ENCODE data around the gene ZNF511. TPM values are rescaled to one million over a fixed set of nuclear protein-coding genes. Genes with fewer than 3 reads are reported as not detected.

The ZNF511 gene
- total RNA-seq, 1 experiment from 2014 or later = 49.0 TPM

DNA sequence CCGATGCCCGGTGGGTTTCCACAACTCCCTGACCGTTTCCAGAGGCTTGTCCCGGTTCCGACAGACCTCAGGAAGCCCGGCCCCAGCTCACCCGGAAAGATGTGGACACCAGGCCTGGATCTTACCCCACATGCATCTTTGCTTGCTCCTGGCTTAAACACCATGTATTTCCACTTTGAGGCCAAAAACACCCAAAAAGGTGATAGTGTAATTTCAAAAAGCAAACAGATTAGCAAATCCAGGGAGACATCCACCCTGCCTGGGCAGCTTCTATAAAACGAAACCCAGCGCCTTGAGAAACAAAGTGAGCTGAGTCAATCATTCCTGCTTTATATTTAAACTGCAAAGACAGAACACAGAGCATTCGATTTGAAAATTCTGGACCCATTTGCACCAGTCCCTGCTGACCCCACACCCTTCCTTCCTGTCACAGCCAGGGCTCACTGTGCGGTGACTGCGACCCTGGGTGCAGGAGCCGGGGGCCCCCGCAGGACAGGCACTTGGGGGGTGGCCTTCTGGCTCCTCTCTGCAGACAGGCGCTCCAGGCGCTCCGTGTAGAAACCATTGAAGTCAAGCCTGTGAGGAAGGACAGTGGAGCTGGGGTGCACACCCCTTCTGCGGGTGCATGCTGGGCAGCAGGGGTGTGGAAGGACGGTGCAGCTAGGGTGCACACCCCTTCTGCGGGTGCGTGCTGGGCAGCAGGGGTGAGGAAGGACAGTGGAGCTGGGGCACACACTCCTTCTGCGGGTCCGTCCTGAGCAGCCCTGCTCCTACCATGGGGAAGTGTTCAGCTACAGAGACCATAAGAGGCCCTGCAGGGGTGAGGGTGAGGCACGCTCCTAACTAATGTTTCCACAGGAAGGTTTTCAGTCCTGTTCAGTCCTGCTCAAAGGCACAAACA, 29.1 kb upstream of the ZNF511 start:
- H2AFZ ChIP-seq (ENCODE audit: low read depth, low read length, poor library complexity, severe bottlenecking) = no peak overlapping the region
- H3K4me2 ChIP-seq (ENCODE audit: low read length) = no peak overlapping the region
- H3K36me3 ChIP-seq (ENCODE audit: control insufficient read depth in 1 of 2, insufficient read depth in 2 of 2, low read length in 2 of 2) = no peaks in the 10 kb centered on the region
- ATAC-seq (no peak), DNase-seq (ENCODE audit: low read depth, low spot score) (no peak)
- H3K9ac ChIP-seq (ENCODE audit: low read length) = no peak overlapping the region
- no TSS peak for BruUV-seq (replicated peaks)
- RAD21 ChIA-PET (ENCODE audit: low non-redundant PET in 1 of 2, low total read pairs in 2 of 2, uncharacterized antibody in 2 of 2, unreplicated experiment in 2 of 2) = no interaction called here
- H3K4me1 ChIP-seq (ENCODE audit: control insufficient read depth in 1 of 2, insufficient read depth in 2 of 2, low read length in 2 of 2) = no peaks in the 10 kb centered on the region
- H3K27ac ChIP-seq (ENCODE audit: low read depth, low read length) = no peak overlapping the region
- H4K20me1 ChIP-seq (ENCODE audit: insufficient read depth) = no peaks in the 10 kb centered on the region
- no peak overlapping the region for H3K4me3 ChIP-seq (replicated peaks in 1 of 2; ENCODE audit: low read depth in 1 of 2, low read length in 2 of 2)
- TF ChIP-seq POLR2A (IDR thresholded peaks at IDR 0.05; ENCODE audit: borderline replicate concordance, extremely low read depth, insufficient read depth, insufficient read length) (no peak), EZH2 (IDR thresholded peaks at IDR 0.05) (no peak), TCF7L2 (IDR thresholded peaks at IDR 0.05; ENCODE audit: borderline replicate concordance, extremely low read depth, insufficient read depth, insufficient read length) (no peak), CBX3 (IDR thresholded peaks at IDR 0.05; ENCODE audit: low read depth) (no peak), CTCF (IDR thresholded peaks at IDR 0.05 in 2 of 3, conservative IDR thresholded peaks at IDR 0.05 in 1 of 3; ENCODE audit: borderline replicate concordance in 1 of 3, insufficient read depth in 1 of 3, low read depth in 2 of 3, low read length in 2 of 3) (no peak), ZFX (IDR thresholded peaks at IDR 0.05) (no peak)
- TF ChIP-seq, protein P1, sequence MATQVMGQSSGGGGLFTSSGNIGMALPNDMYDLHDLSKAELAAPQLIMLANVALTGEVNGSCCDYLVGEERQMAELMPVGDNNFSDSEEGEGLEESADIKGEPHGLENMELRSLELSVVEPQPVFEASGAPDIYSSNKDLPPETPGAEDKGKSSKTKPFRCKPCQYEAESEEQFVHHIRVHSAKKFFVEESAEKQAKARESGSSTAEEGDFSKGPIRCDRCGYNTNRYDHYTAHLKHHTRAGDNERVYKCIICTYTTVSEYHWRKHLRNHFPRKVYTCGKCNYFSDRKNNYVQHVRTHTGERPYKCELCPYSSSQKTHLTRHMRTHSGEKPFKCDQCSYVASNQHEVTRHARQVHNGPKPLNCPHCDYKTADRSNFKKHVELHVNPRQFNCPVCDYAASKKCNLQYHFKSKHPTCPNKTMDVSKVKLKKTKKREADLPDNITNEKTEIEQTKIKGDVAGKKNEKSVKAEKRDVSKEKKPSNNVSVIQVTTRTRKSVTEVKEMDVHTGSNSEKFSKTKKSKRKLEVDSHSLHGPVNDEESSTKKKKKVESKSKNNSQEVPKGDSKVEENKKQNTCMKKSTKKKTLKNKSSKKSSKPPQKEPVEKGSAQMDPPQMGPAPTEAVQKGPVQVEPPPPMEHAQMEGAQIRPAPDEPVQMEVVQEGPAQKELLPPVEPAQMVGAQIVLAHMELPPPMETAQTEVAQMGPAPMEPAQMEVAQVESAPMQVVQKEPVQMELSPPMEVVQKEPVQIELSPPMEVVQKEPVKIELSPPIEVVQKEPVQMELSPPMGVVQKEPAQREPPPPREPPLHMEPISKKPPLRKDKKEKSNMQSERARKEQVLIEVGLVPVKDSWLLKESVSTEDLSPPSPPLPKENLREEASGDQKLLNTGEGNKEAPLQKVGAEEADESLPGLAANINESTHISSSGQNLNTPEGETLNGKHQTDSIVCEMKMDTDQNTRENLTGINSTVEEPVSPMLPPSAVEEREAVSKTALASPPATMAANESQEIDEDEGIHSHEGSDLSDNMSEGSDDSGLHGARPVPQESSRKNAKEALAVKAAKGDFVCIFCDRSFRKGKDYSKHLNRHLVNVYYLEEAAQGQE (IDR thresholded peaks at IDR 0.05; ENCODE audit: low read depth) = no peak
- H3K9me2 ChIP-seq (ENCODE audit: insufficient read depth) = no peaks in the 10 kb centered on the region
- CTCF ChIA-PET = no interaction called here
- H3K27me3 ChIP-seq (ENCODE audit: insufficient read depth, low read length) = no peaks in the 10 kb centered on the region
- H3K79me2 ChIP-seq (ENCODE audit: insufficient read depth, low read length) = no peaks in the 10 kb centered on the region
- no peaks in the 10 kb centered on the region for H3K9me3 ChIP-seq (ENCODE audit: control insufficient read depth in 1 of 2, insufficient read depth in 1 of 2, low read depth in 1 of 2, low read length in 2 of 2)
- POLR2A ChIA-PET = no interaction called here
- intact Hi-C loops (cut with micrococcal nuclease) = no loop called here

All from HCT116 (cell line).